Measurements from ENCODE around the gene TMEM138.

The TMEM138 gene

GRCh38 chr11:61357233-61357893 is 4.8 kb upstream of the TMEM138 start:
- H3K4me1 Mint-ChIP-seq, result peaks cover 15% of the 10 kb centered on the region
- peak overlapping the region; percentile 39 to 72 (median 51) for H3K4me3 Mint-ChIP-seq
- H3K27me3 Mint-ChIP-seq (ENCODE audit: low read depth), result no peaks in the 10 kb centered on the region
- peaks cover 10% of the 10 kb centered on the region for H3K36me3 Mint-ChIP-seq (ENCODE audit: low read depth)
- no peak for TF ChIP-seq CTCF (IDR thresholded peaks at IDR 0.05; ENCODE audit: unreplicated experiment in 3 of 3)
- H3K9me3 Mint-ChIP-seq, result no peaks in the 10 kb centered on the region
- H3K27ac Mint-ChIP-seq, result peak overlapping the region in 1 of 3 experiments; percentile 38

- H3K4me1 Mint-ChIP-seq, result peaks cover 20% of the 10 kb centered on the region
- H3K36me3 Mint-ChIP-seq (ENCODE audit: low read depth), result peaks cover 10% of the 10 kb centered on the region
- H3K4me3 Mint-ChIP-seq, result peak overlapping the region; percentile 39 to 72 (median 51)
- H3K9me3 Mint-ChIP-seq, result no peaks in the 10 kb centered on the region
- TF ChIP-seq CTCF (IDR thresholded peaks at IDR 0.05; ENCODE audit: unreplicated experiment in 3 of 3), result no peak
- no peaks in the 10 kb centered on the region for H3K27me3 Mint-ChIP-seq (ENCODE audit: low read depth)
- peak overlapping the region in 1 of 3 experiments; percentile 38 for H3K27ac Mint-ChIP-seq
Observed at GRCh38 chr11:61357894-61358239, 4.3 kb upstream of the TMEM138 start.

- peaks cover 6% of the 10 kb centered on the region for H3K36me3 Mint-ChIP-seq (ENCODE audit: low read depth)
- no peak for TF ChIP-seq CTCF (IDR thresholded peaks at IDR 0.05; ENCODE audit: unreplicated experiment in 3 of 3)
- no peaks in the 10 kb centered on the region for H3K9me3 Mint-ChIP-seq
- H3K4me3 Mint-ChIP-seq, result peak overlapping the region in 1 of 3 experiments; percentile 30
- H3K27ac Mint-ChIP-seq, result no peak overlapping the region
- H3K4me1 Mint-ChIP-seq, result peaks cover 27% of the 10 kb centered on the region
- no peaks in the 10 kb centered on the region for H3K27me3 Mint-ChIP-seq (ENCODE audit: low read depth)
Observed at GRCh38 chr11:61358566-61358965, 3.6 kb upstream of the TMEM138 start.

GRCh38 chr11:61359516-61359915 is 2.7 kb upstream of the TMEM138 start:
- peak overlapping the region in 1 of 3 experiments; percentile 59 for H3K27ac Mint-ChIP-seq
- TF ChIP-seq CTCF (IDR thresholded peaks at IDR 0.05; ENCODE audit: unreplicated experiment in 3 of 3), result no peak
- peaks cover 32% of the 10 kb centered on the region for H3K4me1 Mint-ChIP-seq
- H3K36me3 Mint-ChIP-seq (ENCODE audit: low read depth), result peaks cover 11% of the 10 kb centered on the region
- H3K4me3 Mint-ChIP-seq, result peak overlapping the region; percentile 97 to 100 (median 99)
- H3K27me3 Mint-ChIP-seq (ENCODE audit: low read depth), result no peaks in the 10 kb centered on the region
- H3K9me3 Mint-ChIP-seq, result no peaks in the 10 kb centered on the region

- peaks cover 16% of the 10 kb centered on the region for H3K36me3 Mint-ChIP-seq (ENCODE audit: low read depth)
- peak overlapping the region; percentile 97 to 100 (median 99) for H3K4me3 Mint-ChIP-seq
- TF ChIP-seq CTCF (IDR thresholded peaks at IDR 0.05; ENCODE audit: unreplicated experiment in 3 of 3), result no peak
- H3K27ac Mint-ChIP-seq, result peak overlapping the region; percentile 93 to 97 (median 94)
- no peaks in the 10 kb centered on the region for H3K27me3 Mint-ChIP-seq (ENCODE audit: low read depth)
- no peaks in the 10 kb centered on the region for H3K9me3 Mint-ChIP-seq
- peaks cover 32% of the 10 kb centered on the region for H3K4me1 Mint-ChIP-seq
Observed at GRCh38 chr11:61361237-61361740, 885 bp upstream of the TMEM138 start.

GRCh38 chr11:61362542-61362875 is 335 bp downstream of the TMEM138 start:
- no peak for TF ChIP-seq CTCF (IDR thresholded peaks at IDR 0.05; ENCODE audit: unreplicated experiment in 3 of 3)
- peak overlapping the region; percentile 93 to 97 (median 94) for H3K27ac Mint-ChIP-seq
- peak overlapping the region; percentile 97 to 100 (median 99) for H3K4me3 Mint-ChIP-seq
- H3K9me3 Mint-ChIP-seq, result no peaks in the 10 kb centered on the region
- peaks cover 32% of the 10 kb centered on the region for H3K4me1 Mint-ChIP-seq
- H3K36me3 Mint-ChIP-seq (ENCODE audit: low read depth), result peaks cover 28% of the 10 kb centered on the region
- no peaks in the 10 kb centered on the region for H3K27me3 Mint-ChIP-seq (ENCODE audit: low read depth)
